Gastrocnemius medialis (tissue), 4 donors: ENCODE data around the gene TIMM21. TPM values are rescaled to one million over a fixed set of nuclear protein-coding genes. Genes with fewer than 3 reads are reported as not detected.

Experiments
- ATAC-seq, 2 donors: fragments of 150-250 bp; one replicate each; pipeline ENCODE4 v1.9.1; 2016
- DNase-seq, 2 donors: peaks; one replicate each; pipeline ENCODE4 v3.0.0-alpha.2; 2019
- H3K27ac ChIP-seq, 4 donors: fragments of 200-600 bp; sonication (generic); 1 replicate in 1 of 4; 2 replicates in 3 of 4; pipeline ENCODE4 v1.5.1; 2016 to 2018; ENCODE audit warnings: mild to moderate bottlenecking in 2 of 4, moderate library complexity in 1 of 4
- H3K27me3 ChIP-seq, 3 donors: fragments of 200-600 bp; sonication (generic) in 2 of 3; 1 replicate in 1 of 3; 2 replicates in 2 of 3; pipeline versions ENCODE4 v1.5.1 to v1.6.0; 2016 to 2019; ENCODE audit warnings: mild to moderate bottlenecking in 1 of 3, moderate library complexity in 1 of 3
- H3K36me3 ChIP-seq, 2 donors: fragments of 200-600 bp; sonication (generic) in 1 of 2; one replicate each; pipeline ENCODE4 v1.5.1; 2017 to 2018
- H3K4me1 ChIP-seq, 2 donors: fragments of 200-600 bp; sonication (generic) in 1 of 2; one replicate each; pipeline ENCODE4 v1.5.1; 2016 to 2017; ENCODE audit warnings: mild to moderate bottlenecking in 2 of 2
- H3K4me3 ChIP-seq, 4 donors: fragments of 200-600 bp; sonication (generic) in 3 of 4; 1 replicate in 1 of 4; 2 replicates in 3 of 4; pipeline ENCODE4 v1.5.1; 2016 to 2019; ENCODE audit warnings: mild to moderate bottlenecking in 2 of 4
- H3K9me3 ChIP-seq, 3 donors: fragments of 200-600 bp; sonication (generic) in 2 of 3; 1 replicate in 1 of 3; 2 replicates in 2 of 3; pipeline ENCODE4 v1.5.1; 2016 to 2019
- CTCF ChIP-seq, 5 experiments: fragments of 450-650 bp in 3 of 5; fragments of 200-600 bp in 2 of 5; sonication (generic) in 2 of 5; IDR thresholded peaks in 4 of 5; conservative IDR thresholded peaks in 1 of 5; 1 replicate in 4 of 5; 2 replicates in 1 of 5; pipeline ENCODE4 v1.5.1; 2016 to 2019; ENCODE audit warnings: antibody characterized with exemption in 5 of 5, mild to moderate bottlenecking in 3 of 5, moderate library complexity in 3 of 5
- POLR2A ChIP-seq, 2 donors: fragments of 450-650 bp; IDR thresholded peaks; one replicate each; pipeline ENCODE4 v1.6.1; 2017; ENCODE audit warnings: antibody characterized with exemption in 2 of 2, mild to moderate bottlenecking in 2 of 2, moderate library complexity in 2 of 2
- in situ Hi-C, 4 donors: fragments of 200-750 bp; cut with MboI; loops; one replicate each; pipeline versions ENCODE4 v1.15.0 to v1.8.0; 2017; ENCODE audit warnings: low sequenced_read_pairs in 4 of 4
- intact Hi-C: fragments of 100-400 bp; cut with DNase I; formaldehyde crosslinking; loops from one replicate; pipeline ENCODE4 v1.15.1; 2023; ENCODE audit warnings: low total_unique reads
- total RNA-seq, 4 donors: library from RNA; depleted of rRNA; stranded (reverse); fragments of >200 nt; gene quantifications; one replicate each; pipeline versions ENCODE4 v1.1.0 to v1.2.3, GENCODE V29; 2016

Gene TIMM21
- total RNA-seq, result 100 to 1,000 TPM in 2 of 4 donors, 10 to 100 TPM in 2; 40.0 to 108 (median 75.8) TPM

DNA sequence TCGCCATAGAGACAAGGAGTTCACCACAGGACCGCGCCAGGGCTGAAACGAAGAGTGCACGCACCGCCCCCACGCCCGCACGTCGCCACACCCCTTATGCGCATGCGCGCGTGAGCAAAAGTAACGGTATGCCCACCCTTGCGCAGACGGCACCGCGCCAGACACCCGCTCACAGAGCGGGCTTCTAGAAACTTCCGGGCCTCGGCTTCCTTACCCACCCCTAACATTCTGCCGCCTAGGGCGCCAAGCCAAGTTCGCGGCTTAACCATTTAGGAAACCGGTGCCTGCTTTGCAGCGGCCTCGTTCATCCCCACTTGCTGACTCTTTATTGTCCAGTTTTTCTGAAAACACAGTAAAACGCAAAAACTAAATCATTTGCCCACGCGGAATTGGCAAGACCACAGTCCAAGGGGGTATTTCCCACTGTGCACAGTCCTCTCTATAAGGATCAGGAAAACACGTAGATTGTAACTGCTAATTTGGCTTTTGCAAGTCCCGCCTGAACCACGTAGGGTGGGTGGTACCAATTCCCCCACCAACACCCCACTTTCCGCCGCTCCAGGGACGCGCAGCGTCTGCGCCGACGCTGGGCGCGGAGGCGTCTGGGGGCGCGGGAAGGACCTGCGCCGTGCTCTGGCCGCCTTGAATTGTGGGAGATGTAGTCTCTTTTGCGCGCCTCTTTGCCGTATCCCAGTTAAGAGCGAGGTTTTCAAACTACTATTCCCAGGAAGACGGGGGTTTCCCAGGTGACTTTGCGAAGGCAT is at the start of gene TIMM21, which contains the start of gene FBXO15:
TIMM21 (plus strand) TSS at position 745 of the 764 bp plus-strand sequence. CDS start 286 bp downstream, outside the sequence.
FBXO15 (minus strand) TSS at position 56 of the 764 bp plus-strand sequence; CDS start at position 7, 49 bp downstream.
- in situ Hi-C loops, result no loop called here
- H3K4me1 ChIP-seq, result peaks cover 30 to 45% of the 10 kb centered on the region in 2 donors

GRCh38 chr18:74108460-74108859 is 39.9 kb upstream of the TIMM21 start:
- intact Hi-C loops (no loop called here), in situ Hi-C loops (no loop called here)
- Histone ChIP-seq H3K36me3 (no peaks in the 10 kb centered on the region), H3K27me3 (no peaks in the 10 kb centered on the region), H3K4me3 (no peak overlapping the region), H3K27ac (no peak overlapping the region), H3K9me3 (no peaks in the 10 kb centered on the region), H3K4me1 (no peaks in the 10 kb centered on the region)
- ATAC-seq (no peak), DNase-seq (no peak)
- TF ChIP-seq CTCF (IDR thresholded peaks at IDR 0.05 in 4 of 5, conservative IDR thresholded peaks at IDR 0.05 in 1 of 5) (no peak), POLR2A (IDR thresholded peaks at IDR 0.05) (no peak)

More for the DNA sequence above, at the start of gene TIMM21, which contains the start of gene FBXO15:
- TF ChIP-seq POLR2A (IDR thresholded peaks at IDR 0.05), result peak; percentile 79 to 85
- TF ChIP-seq CTCF (IDR thresholded peaks at IDR 0.05 in 4 of 5, conservative IDR thresholded peaks at IDR 0.05 in 1 of 5), result no peak
- H3K27me3 ChIP-seq, result no peaks in the 10 kb centered on the region
- ATAC-seq (peak; percentile 97 to 98), DNase-seq (peak; percentile 94 to 97)
- peak within 1 kb of the TSS; percentile 63 to 95 (median 81) for H3K4me3 ChIP-seq
- H3K9me3 ChIP-seq, result no peaks in the 10 kb centered on the region
- H3K36me3 ChIP-seq, result no peaks in the 10 kb centered on the region
- intact Hi-C loops, result loop anchor here (1.0 to 2.0 kb wide), 3 partner anchors 145 to 449 kb away; partner anchors contain the start of genes CNDP2 and ZNF407
- peak within 1 kb of the TSS; percentile 89 to 94 (median 92) for H3K27ac ChIP-seq

DNA sequence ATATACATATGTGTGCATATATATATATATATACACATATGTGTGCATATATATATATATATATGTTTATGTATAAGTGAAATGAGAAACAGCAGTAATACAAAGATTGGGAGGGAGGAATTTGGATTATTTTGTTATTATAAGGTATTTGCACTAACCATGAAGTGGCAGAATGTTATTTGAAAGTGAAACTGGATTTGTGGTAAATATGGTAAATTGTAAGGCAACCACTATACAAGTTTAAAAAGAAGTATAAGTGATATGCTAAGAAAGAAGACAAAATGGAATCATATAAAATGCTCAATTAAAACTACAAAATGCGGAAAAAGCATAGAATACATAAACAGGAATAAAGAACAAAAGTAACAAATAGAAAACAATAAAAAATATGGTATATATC is 38.2 kb upstream of the TIMM21 start:
- intact Hi-C loops, result no loop called here
- ATAC-seq (no peak), DNase-seq (no peak)

DNA sequence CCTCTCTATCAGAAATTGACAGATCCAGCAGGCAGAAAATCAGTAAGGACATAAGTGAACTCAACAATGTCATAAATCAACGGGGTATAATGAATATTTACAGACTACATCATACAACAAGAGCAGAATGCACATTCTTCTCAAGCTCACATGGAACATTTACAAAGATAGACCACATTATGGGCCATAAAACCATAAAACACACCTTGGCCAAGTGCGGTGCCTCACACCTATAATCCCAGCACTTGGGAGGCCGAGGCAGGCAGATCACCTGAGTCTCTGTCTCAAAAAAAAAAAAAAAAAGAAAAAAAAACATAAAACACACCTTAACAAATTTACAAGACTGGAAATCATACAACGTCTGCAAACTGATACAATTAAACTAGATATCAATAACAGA is 37.3 kb upstream of the TIMM21 start:
- intact Hi-C loops, result no loop called here
- Histone ChIP-seq H3K4me1 (no peaks in the 10 kb centered on the region), H3K4me3 (no peak overlapping the region), H3K9me3 (no peaks in the 10 kb centered on the region), H3K27ac (no peak overlapping the region), H3K27me3 (no peaks in the 10 kb centered on the region), H3K36me3 (no peaks in the 10 kb centered on the region)
- DNase-seq (no peak), ATAC-seq (no peak)
- no peak for TF ChIP-seq CTCF (IDR thresholded peaks at IDR 0.05 in 4 of 5, conservative IDR thresholded peaks at IDR 0.05 in 1 of 5)
- no peak for TF ChIP-seq POLR2A (IDR thresholded peaks at IDR 0.05)
- in situ Hi-C loops, result no loop called here

More for the DNA sequence above, 38.2 kb upstream of the TIMM21 start:
- Histone ChIP-seq H3K36me3 (no peaks in the 10 kb centered on the region), H3K9me3 (no peaks in the 10 kb centered on the region), H3K27me3 (no peaks in the 10 kb centered on the region), H3K27ac (no peak overlapping the region), H3K4me3 (no peak overlapping the region), H3K4me1 (no peaks in the 10 kb centered on the region)
- in situ Hi-C loops, result no loop called here
- TF ChIP-seq POLR2A (IDR thresholded peaks at IDR 0.05) (no peak), CTCF (IDR thresholded peaks at IDR 0.05 in 4 of 5, conservative IDR thresholded peaks at IDR 0.05 in 1 of 5) (no peak)
